Measurements from ENCODE around the gene LRCOL1.
A peak's percentile ranks its signal among the peaks of the same experiment; 100 is the strongest.

The LRCOL1 gene

GRCh38 chr12:132637811-132638210 lies 27.4 kb upstream of the LRCOL1 start:
- no peak for DNase-seq

GRCh38 chr12:132635076-132635955 lies 24.9 kb upstream of the LRCOL1 start:
- DNase-seq, result no peak

- no peak for DNase-seq
Measured at GRCh38 chr12:132634411-132634990, 24.1 kb upstream of the LRCOL1 start.

GRCh38 chr12:132633901-132634300 lies 23.5 kb upstream of the LRCOL1 start:
- no peak for DNase-seq

- no peak for DNase-seq
Measured at GRCh38 chr12:132633398-132633797, 23.0 kb upstream of the LRCOL1 start.

GRCh38 chr12:132632521-132633228 lies 22.3 kb upstream of the LRCOL1 start:
- DNase-seq, result no peak

- no peak for DNase-seq
Measured at GRCh38 chr12:132631666-132632065, 21.3 kb upstream of the LRCOL1 start.

GRCh38 chr12:132630672-132631071 lies 20.3 kb upstream of the LRCOL1 start:
- DNase-seq, result no peak

GRCh38 chr12:132629330-132629729 lies 18.9 kb upstream of the LRCOL1 start:
- DNase-seq, result no peak

- no peak for DNase-seq
Measured at GRCh38 chr12:132625731-132626430, 15.5 kb upstream of the LRCOL1 start.

- no peak for DNase-seq
Measured at GRCh38 chr12:132624910-132625630, 14.7 kb upstream of the LRCOL1 start.

- no peak for DNase-seq
Measured at GRCh38 chr12:132624186-132624855, 13.9 kb upstream of the LRCOL1 start.

GRCh38 chr12:132623072-132623869 lies 12.9 kb upstream of the LRCOL1 start:
- no peak for DNase-seq

- peak in 14 of 58 donors; percentile 11 to 60 (median 28) for DNase-seq
Measured at GRCh38 chr12:132622437-132623071, 12.2 kb upstream of the LRCOL1 start.

GRCh38 chr12:132621657-132622435 lies 11.5 kb upstream of the LRCOL1 start:
- no peak for DNase-seq

GRCh38 chr12:132620899-132621656 lies 10.7 kb upstream of the LRCOL1 start:
- no peak for DNase-seq
